SU-DHL-6 (cell line): ENCODE measurements around the gene AFF3.

ENCODE experiments used
- H2AFZ ChIP-seq: fragments of 200-600 bp; sonication (generic); 2 replicates; pipeline ENCODE4 v1.6.1; 2014; ENCODE audit warnings: low read depth, mild to moderate bottlenecking, moderate library complexity, mixed read lengths, antibody characterized with exemption, low read length; ENCODE audit not compliant: severe bottlenecking
- H3F3A ChIP-seq: fragments of 200-600 bp; shearing (Covaris generic); 2 replicates; pipeline ENCODE4 v1.6.0; 2016; ENCODE audit warnings: antibody characterized with exemption, mild to moderate bottlenecking; ENCODE audit not compliant: insufficient read depth
- H3K27ac ChIP-seq: fragments of 200-600 bp; sonication (generic); 2 replicates; pipeline ENCODE4 v1.5.1; 2016; ENCODE audit warnings: low read depth, mild to moderate bottlenecking, low read length, moderate library complexity, mixed read lengths
- H3K27me3 ChIP-seq: fragments of 200-600 bp; sonication (generic), shearing (Covaris generic); 2 replicates; pipeline ENCODE4 v1.6.0; 2014; ENCODE audit warnings: mild to moderate bottlenecking, low read length
- H3K36me3 ChIP-seq: fragments of 200-600 bp; sonication (generic); 2 replicates; pipeline ENCODE4 v1.6.1; 2014; ENCODE audit warnings: mild to moderate bottlenecking, low read length, mixed read lengths
- H3K4me2 ChIP-seq: fragments of 300-600, 200-600 bp; shearing (Covaris generic), sonication (generic); 2 replicates; pipeline ENCODE4 v1.6.0; 2014; ENCODE audit warnings: low read length, low read depth, mild to moderate bottlenecking; ENCODE audit not compliant: poor library complexity, severe bottlenecking
- H3K4me3 ChIP-seq: fragments of 200-600 bp; sonication (generic); 2 replicates; pipeline ENCODE4 v1.5.1; 2014; ENCODE audit warnings: antibody characterized with exemption, low read length, mild to moderate bottlenecking, mixed read lengths; ENCODE audit not compliant: insufficient read depth, poor library complexity, severe bottlenecking
- H3K79me2 ChIP-seq: fragments of 200-600 bp; sonication (generic); 2 replicates; pipeline ENCODE4 v1.6.1; 2014; ENCODE audit warnings: mild to moderate bottlenecking, low read length, moderate library complexity; ENCODE audit not compliant: insufficient read depth
- H3K9ac ChIP-seq: fragments of 200-600 bp; sonication (generic); 2 replicates; pipeline ENCODE4 v1.7.0; 2014; ENCODE audit warnings: mild to moderate bottlenecking, low read length
- H3K9me2 ChIP-seq: fragments of 200-600 bp; sonication (generic); replicated peaks from 2 replicates; pipeline ENCODE4 v1.6.1; 2014; ENCODE audit warnings: low read length; ENCODE audit not compliant: insufficient read depth
- H3K9me3 ChIP-seq: fragments of 200-600 bp; sonication (generic); 2 replicates; pipeline ENCODE4 v1.6.1; 2014; ENCODE audit warnings: low read length, mixed read lengths; ENCODE audit not compliant: insufficient read depth
- H4K20me1 ChIP-seq: fragments of 200-600 bp; sonication (generic); 2 replicates; pipeline ENCODE4 v1.6.1; 2014; ENCODE audit warnings: low read depth, mild to moderate bottlenecking, antibody characterized with exemption, low read length, moderate library complexity, mixed read lengths
- CTCF ChIP-seq: fragments of 200-600 bp; sonication (generic); IDR thresholded peaks from one replicate; pipeline ENCODE4 v1.5.1; 2017; ENCODE audit warnings: antibody characterized with exemption, mild to moderate bottlenecking, low read length, moderate library complexity; ENCODE audit not compliant: insufficient read depth, poor library complexity, severe bottlenecking
- EZH2phosphoT487 ChIP-seq: fragments of 200-600 bp; sonication (generic), shearing (Covaris generic); conservative IDR thresholded peaks from 2 replicates; pipeline ENCODE4 v1.6.1; 2018; ENCODE audit warnings: mild to moderate bottlenecking, antibody characterized with exemption, low read length, moderate library complexity, mixed read lengths

The AFF3 gene

GRCh38 chr2:99808361-99809200 is 333.8 kb downstream of the AFF3 start:
- Histone ChIP-seq H3K4me3 (no peak overlapping the region), H3F3A (no peaks in the 10 kb centered on the region), H3K79me2 (no peaks in the 10 kb centered on the region), H3K27ac (no peak overlapping the region), H3K36me3 (peaks cover 7% of the 10 kb centered on the region; the same call in 1 of the 2 replicates), H3K9me3 (no peaks in the 10 kb centered on the region), H3K4me2 (no peak overlapping the region), H3K9ac (no peak overlapping the region), H2AFZ (no peak overlapping the region), H3K27me3 (no peaks in the 10 kb centered on the region), H4K20me1 (no peaks in the 10 kb centered on the region), H3K9me2 (no peaks in the 10 kb centered on the region)
- TF ChIP-seq CTCF (no peak), EZH2phosphoT487 (no peak)

- Histone ChIP-seq H3F3A (no peaks in the 10 kb centered on the region), H2AFZ (no peak overlapping the region), H3K4me3 (no peak overlapping the region), H4K20me1 (no peaks in the 10 kb centered on the region), H3K79me2 (no peaks in the 10 kb centered on the region), H3K4me2 (no peak overlapping the region), H3K9me3 (no peaks in the 10 kb centered on the region), H3K9ac (no peak overlapping the region), H3K27ac (no peak overlapping the region), H3K9me2 (no peaks in the 10 kb centered on the region), H3K36me3 (peaks cover 7% of the 10 kb centered on the region; the same call in 1 of the 2 replicates), H3K27me3 (no peaks in the 10 kb centered on the region)
- TF ChIP-seq EZH2phosphoT487 (no peak), CTCF (no peak)
These were observed 335.6 kb downstream of the AFF3 start for GRCh38 chr2:99806758-99807157.

- TF ChIP-seq CTCF (no peak), EZH2phosphoT487 (no peak)
- Histone ChIP-seq H3F3A (no peaks in the 10 kb centered on the region), H3K9me3 (no peaks in the 10 kb centered on the region), H3K27me3 (no peaks in the 10 kb centered on the region), H3K36me3 (peaks cover 7% of the 10 kb centered on the region; the same call in 1 of the 2 replicates), H3K79me2 (no peaks in the 10 kb centered on the region), H3K9me2 (no peaks in the 10 kb centered on the region), H3K4me2 (no peak overlapping the region), H4K20me1 (no peaks in the 10 kb centered on the region), H3K9ac (no peak overlapping the region), H3K27ac (no peak overlapping the region), H3K4me3 (no peak overlapping the region), H2AFZ (no peak overlapping the region)
These were observed 336.4 kb downstream of the AFF3 start for GRCh38 chr2:99805930-99806476.
